ENCODE data around the gene TMC6. TPM values are rescaled to one million over a fixed set of nuclear protein-coding genes. Genes with fewer than 3 reads are reported as not detected.

The TMC6 gene
- polyA plus RNA-seq, 1 of the 3 experiments (the other 2 are of a cell fraction), result 5.5 TPM

- H3K36me3 ChIP-seq (replicated peaks in 1 of 2; ENCODE audit: control insufficient read depth in 1 of 2, insufficient read depth in 2 of 2, low read length in 1 of 2), result peaks cover 73 to 87% of the 10 kb centered on the region in 2 experiments
- no peaks in the 10 kb centered on the region for H4K20me1 ChIP-seq (ENCODE audit: insufficient read depth)
- CTCF ChIA-PET, result interaction anchor here (1.2 to 2.8 kb wide), 2 partner anchors 9 to 59 kb away, joined by 3 to 14 read pairs; no protein-coding TSS in a partner anchor
Measured at GRCh38 chr17:78075545-78075944, 53.0 kb downstream of the TMC6 start.

More at GRCh38 chr17:78075545-78075944, 53.0 kb downstream of the TMC6 start:
- DNase-seq, result no peak
- Histone ChIP-seq H3K9ac (no peak overlapping the region), H3K4me2 (no peak overlapping the region), H3K9me2 (no peaks in the 10 kb centered on the region), H3K27ac (ENCODE audit: low read depth in 2 of 2, low read length in 1 of 2) (no peak overlapping the region), H3K27me3 (ENCODE audit: insufficient read depth) (no peaks in the 10 kb centered on the region), H3K9me3 (no peaks in the 10 kb centered on the region), H3K4me1 (ENCODE audit: control insufficient read depth in 1 of 2, insufficient read depth in 2 of 2, low read depth in 1 of 2, low read length in 1 of 2) (no peaks in the 10 kb centered on the region), H3F3A (replicated peaks; ENCODE audit: insufficient read depth) (no peaks in the 10 kb centered on the region), H3K79me2 (ENCODE audit: insufficient read depth) (no peaks in the 10 kb centered on the region), H2AFZ (ENCODE audit: low read depth) (no peak overlapping the region), H3K4me3 (ENCODE audit: low read depth in 2 of 2, low read length in 1 of 2) (no peak overlapping the region)
- POLR2A ChIA-PET, result no interaction called here
- TF ChIP-seq JUND (IDR thresholded peaks at IDR 0.05) (no peak), RAD21 (IDR thresholded peaks at IDR 0.05; ENCODE audit: low read length) (no peak), FOXM1 (IDR thresholded peaks at IDR 0.05; ENCODE audit: low read depth) (no peak), YY1 (IDR thresholded peaks at IDR 0.05; ENCODE audit: low read depth) (no peak), FOSL2 (IDR thresholded peaks at IDR 0.05; ENCODE audit: borderline replicate concordance, low read depth) (no peak), EP300 (IDR thresholded peaks at IDR 0.05; ENCODE audit: borderline replicate concordance in 1 of 2, low read depth in 1 of 2, low read length in 1 of 2) (no peak), TAF1 (IDR thresholded peaks at IDR 0.05; ENCODE audit: borderline replicate concordance, low read depth, low read length) (no peak), GABPA (IDR thresholded peaks at IDR 0.05; ENCODE audit: low read depth) (no peak), MEF2A (IDR thresholded peaks at IDR 0.05; ENCODE audit: borderline replicate concordance, low read depth) (no peak), SMC3 (IDR thresholded peaks at IDR 0.05; ENCODE audit: low read depth, low read length) (no peak), ZBTB33 (IDR thresholded peaks at IDR 0.05; ENCODE audit: borderline replicate concordance, low read depth) (no peak)
- TF ChIP-seq, protein P1, sequence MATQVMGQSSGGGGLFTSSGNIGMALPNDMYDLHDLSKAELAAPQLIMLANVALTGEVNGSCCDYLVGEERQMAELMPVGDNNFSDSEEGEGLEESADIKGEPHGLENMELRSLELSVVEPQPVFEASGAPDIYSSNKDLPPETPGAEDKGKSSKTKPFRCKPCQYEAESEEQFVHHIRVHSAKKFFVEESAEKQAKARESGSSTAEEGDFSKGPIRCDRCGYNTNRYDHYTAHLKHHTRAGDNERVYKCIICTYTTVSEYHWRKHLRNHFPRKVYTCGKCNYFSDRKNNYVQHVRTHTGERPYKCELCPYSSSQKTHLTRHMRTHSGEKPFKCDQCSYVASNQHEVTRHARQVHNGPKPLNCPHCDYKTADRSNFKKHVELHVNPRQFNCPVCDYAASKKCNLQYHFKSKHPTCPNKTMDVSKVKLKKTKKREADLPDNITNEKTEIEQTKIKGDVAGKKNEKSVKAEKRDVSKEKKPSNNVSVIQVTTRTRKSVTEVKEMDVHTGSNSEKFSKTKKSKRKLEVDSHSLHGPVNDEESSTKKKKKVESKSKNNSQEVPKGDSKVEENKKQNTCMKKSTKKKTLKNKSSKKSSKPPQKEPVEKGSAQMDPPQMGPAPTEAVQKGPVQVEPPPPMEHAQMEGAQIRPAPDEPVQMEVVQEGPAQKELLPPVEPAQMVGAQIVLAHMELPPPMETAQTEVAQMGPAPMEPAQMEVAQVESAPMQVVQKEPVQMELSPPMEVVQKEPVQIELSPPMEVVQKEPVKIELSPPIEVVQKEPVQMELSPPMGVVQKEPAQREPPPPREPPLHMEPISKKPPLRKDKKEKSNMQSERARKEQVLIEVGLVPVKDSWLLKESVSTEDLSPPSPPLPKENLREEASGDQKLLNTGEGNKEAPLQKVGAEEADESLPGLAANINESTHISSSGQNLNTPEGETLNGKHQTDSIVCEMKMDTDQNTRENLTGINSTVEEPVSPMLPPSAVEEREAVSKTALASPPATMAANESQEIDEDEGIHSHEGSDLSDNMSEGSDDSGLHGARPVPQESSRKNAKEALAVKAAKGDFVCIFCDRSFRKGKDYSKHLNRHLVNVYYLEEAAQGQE (IDR thresholded peaks at IDR 0.05; ENCODE audit: low read depth, low read length), result no peak
- 91% methylated on average over 5 of the region's 5 CpGs for WGBS (ENCODE audit: low lambda C conversion rate)

Measured in SK-N-SH (cell line).